HEK293T (cell line): ENCODE data around the gene CDT1.

Source experiments
- CTCF ChIA-PET: fragments of 350-600 bp; formaldehyde crosslinking; extraction: SDS; loops from one replicate; lab custom pipeline; 2021; ENCODE audit warnings: antibody characterized with exemption, inconsistent platforms; lab: Yijun Ruan, JAX
- POLR2A ChIA-PET: fragments of 350-600 bp; formaldehyde crosslinking; extraction: SDS; loops from one replicate; lab custom pipeline; 2020; ENCODE audit warnings: antibody characterized with exemption, inconsistent platforms; lab: Yijun Ruan, JAX
- DNase-seq: peaks from one replicate; pipeline ENCODE4 v3.0.0; 2012; ENCODE audit warnings: mixed read lengths; ENCODE audit errors: extremely low spot score
- ARNT ChIP-seq: fragments of 450-650 bp; IDR thresholded peaks from 2 replicates; pipeline ENCODE4 v1.6.1; 2017; ENCODE audit warnings: mild to moderate bottlenecking
- BHLHE40 ChIP-seq: fragments of 450-650 bp; IDR thresholded peaks from 2 replicates; pipeline ENCODE4 v1.6.1; 2016; ENCODE audit warnings: mild to moderate bottlenecking, moderate library complexity, borderline replicate concordance
- CTBP1 ChIP-seq: fragments of 450-650 bp; IDR thresholded peaks from 2 replicates; pipeline ENCODE4 v1.6.1; 2016; ENCODE audit warnings: borderline replicate concordance
- ELF4 ChIP-seq: fragments of 450-650 bp; IDR thresholded peaks from 2 replicates; pipeline ENCODE4 v1.6.1; 2017; ENCODE audit warnings: antibody characterized with exemption
- FOXA1 ChIP-seq: fragments of 450-650 bp; IDR thresholded peaks from 2 replicates; pipeline ENCODE4 v1.6.1; 2016; ENCODE audit warnings: mild to moderate bottlenecking
- FOXK2 ChIP-seq: fragments of 450-650 bp; IDR thresholded peaks from 2 replicates; pipeline ENCODE4 v1.6.1; 2016; ENCODE audit warnings: mild to moderate bottlenecking
- FOXM1 ChIP-seq: fragments of 450-650 bp; IDR thresholded peaks from 2 replicates; pipeline ENCODE4 v1.6.1; 2017; ENCODE audit warnings: mild to moderate bottlenecking, borderline replicate concordance
- HDGF ChIP-seq: fragments of 450-650 bp; IDR thresholded peaks from 2 replicates; pipeline ENCODE4 v1.6.1; 2017; ENCODE audit warnings: antibody characterized with exemption, borderline replicate concordance
- L3MBTL2 ChIP-seq: fragments of 450-650 bp; conservative IDR thresholded peaks from 2 replicates; pipeline ENCODE4 v1.6.1; 2016; ENCODE audit warnings: mild to moderate bottlenecking
- LEF1 ChIP-seq: fragments of 450-650 bp; IDR thresholded peaks from 2 replicates; pipeline ENCODE4 v1.6.1; 2017; ENCODE audit warnings: mild to moderate bottlenecking, borderline replicate concordance
- NFRKB ChIP-seq: fragments of 450-650 bp; IDR thresholded peaks from 2 replicates; pipeline ENCODE4 v1.6.1; 2016; ENCODE audit warnings: mild to moderate bottlenecking, moderate library complexity
- SP1 ChIP-seq: fragments of 450-650 bp; IDR thresholded peaks from 2 replicates; pipeline ENCODE4 v1.6.1; 2017
- SUZ12 ChIP-seq: fragments of 450-650 bp; IDR thresholded peaks from 2 replicates; pipeline ENCODE4 v1.6.1; 2016; ENCODE audit warnings: mild to moderate bottlenecking
- TARDBP ChIP-seq: fragments of 450-650 bp; IDR thresholded peaks from 2 replicates; pipeline ENCODE4 v1.6.1; 2016
- ZNF384 ChIP-seq: fragments of 450-650 bp; IDR thresholded peaks from 2 replicates; pipeline ENCODE4 v1.6.1; 2016
- TF ChIP-seq, protein P1 (sequence below): fragments of 450-650 bp; IDR thresholded peaks from 2 replicates; pipeline ENCODE4 v1.6.1; 2016

CDT1 gene

DNA sequence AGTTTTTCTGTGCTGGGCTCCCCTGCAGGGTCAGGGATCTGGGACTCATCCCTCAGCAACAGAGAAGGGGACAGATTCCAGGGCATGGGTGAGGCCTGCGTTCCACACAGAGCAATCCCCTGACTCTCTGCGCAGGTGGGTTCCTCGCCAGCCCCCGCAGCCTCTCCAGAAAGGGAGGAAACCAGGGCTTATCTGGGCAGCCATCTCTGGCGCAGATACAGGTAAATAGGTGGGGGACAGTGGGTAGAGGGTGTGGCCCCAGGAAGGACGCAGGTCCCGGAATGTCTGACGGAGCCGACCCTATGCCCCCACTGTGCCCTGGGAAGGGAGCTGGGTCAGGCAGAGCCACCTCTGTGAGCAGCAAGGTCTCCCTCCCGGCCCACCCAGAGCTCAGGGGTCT lies 41.8 kb upstream of the CDT1 start:
- ChIA-PET CTCF (interaction anchor here (1.0 kb wide), 1 partner anchor 24 kb away, joined by 3 read pairs; no protein-coding TSS in a partner anchor), POLR2A (interaction anchor here (1.1 to 1.4 kb wide), 2 partner anchors 9 to 18 kb away, joined by 3 to 4 read pairs; no protein-coding TSS in a partner anchor)
- no peak for DNase-seq
- TF ChIP-seq NFRKB (no peak), ELF4 (no peak), LEF1 (no peak), FOXM1 (no peak), ARNT (no peak), CTBP1 (no peak), BHLHE40 (no peak), HDGF (no peak), FOXK2 (no peak)
- TF ChIP-seq, protein P1, sequence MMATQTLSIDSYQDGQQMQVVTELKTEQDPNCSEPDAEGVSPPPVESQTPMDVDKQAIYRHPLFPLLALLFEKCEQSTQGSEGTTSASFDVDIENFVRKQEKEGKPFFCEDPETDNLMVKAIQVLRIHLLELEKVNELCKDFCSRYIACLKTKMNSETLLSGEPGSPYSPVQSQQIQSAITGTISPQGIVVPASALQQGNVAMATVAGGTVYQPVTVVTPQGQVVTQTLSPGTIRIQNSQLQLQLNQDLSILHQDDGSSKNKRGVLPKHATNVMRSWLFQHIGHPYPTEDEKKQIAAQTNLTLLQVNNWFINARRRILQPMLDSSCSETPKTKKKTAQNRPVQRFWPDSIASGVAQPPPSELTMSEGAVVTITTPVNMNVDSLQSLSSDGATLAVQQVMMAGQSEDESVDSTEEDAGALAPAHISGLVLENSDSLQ = no peak

- ChIA-PET POLR2A (interaction anchor here (1.1 to 1.4 kb wide), 2 partner anchors 9 to 18 kb away, joined by 3 to 4 read pairs; no protein-coding TSS in a partner anchor), CTCF (interaction anchor here (1.0 kb wide), 1 partner anchor 25 kb away, joined by 3 read pairs; no protein-coding TSS in a partner anchor)
These were observed 41.2 kb upstream of the CDT1 start for GRCh38 chr16:88762258-88762870.

DNA sequence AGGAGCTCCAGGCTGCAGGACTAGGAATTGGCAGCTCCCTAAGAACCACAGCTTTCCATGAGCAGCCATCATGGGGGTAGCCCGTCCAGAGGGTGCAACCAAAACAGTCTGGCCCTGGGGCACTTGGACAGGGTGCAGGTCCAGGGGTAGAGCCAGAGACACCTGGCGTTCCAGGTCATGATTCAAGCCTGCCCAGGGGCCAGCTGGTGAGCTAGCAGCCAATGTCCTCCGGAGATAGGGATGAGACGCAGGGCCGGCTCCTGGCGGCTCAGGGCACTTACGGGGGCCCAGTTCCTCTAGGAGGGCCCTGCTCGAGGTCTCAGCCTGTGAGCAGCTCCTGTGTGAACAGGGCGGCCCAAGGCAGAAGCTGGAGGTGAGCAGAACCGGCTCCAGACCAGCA lies 40.6 kb upstream of the CDT1 start:
- no peak for DNase-seq
- POLR2A ChIA-PET = interaction anchor here (1.1 kb wide), 1 partner anchor 8 kb away, joined by 3 read pairs; no protein-coding TSS in a partner anchor
- TF ChIP-seq HDGF (no peak), ARNT (no peak), FOXA1 (no peak), FOXK2 (no peak), SP1 (no peak), SUZ12 (no peak), L3MBTL2 (no peak), FOXM1 (no peak)
- TF ChIP-seq, protein P1 = no peak
- CTCF ChIA-PET = interaction anchor here (1.0 kb wide), 1 partner anchor 25 kb away, joined by 3 read pairs; no protein-coding TSS in a partner anchor

More at GRCh38 chr16:88762258-88762870, 41.2 kb upstream of the CDT1 start:
- DNase-seq = no peak
- TF ChIP-seq LEF1 = no peak

DNA sequence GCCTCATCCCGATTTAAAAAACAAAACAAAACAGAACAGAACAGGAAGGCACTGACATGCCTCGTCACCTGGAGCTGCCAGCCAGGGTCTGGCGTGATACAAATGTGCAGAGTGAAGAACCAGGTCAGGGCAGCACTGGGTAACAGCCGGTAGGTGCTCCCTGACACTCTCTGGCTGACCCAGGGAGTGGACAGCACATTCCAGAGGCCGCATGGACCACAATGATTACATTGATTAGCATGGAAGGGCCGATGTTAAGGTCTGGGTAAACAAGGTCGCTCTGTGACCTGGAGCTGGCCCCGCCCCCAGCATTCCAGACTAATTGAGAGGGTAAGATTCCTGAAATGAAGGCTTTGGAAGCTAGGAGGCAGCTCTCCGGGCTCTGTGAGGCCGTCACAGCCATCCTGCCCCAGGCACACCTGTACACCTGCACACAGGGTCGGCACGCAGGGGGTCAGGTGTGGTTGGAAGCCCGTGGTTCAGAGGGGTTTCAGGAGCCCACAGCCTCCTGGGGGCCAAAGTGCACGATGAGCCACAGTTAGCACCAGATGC lies 40.0 kb upstream of the CDT1 start:
- TF ChIP-seq, protein P1 = no peak
- CTCF ChIA-PET = interaction anchor here (0.9 kb wide), 1 partner anchor 26 kb away, joined by 3 read pairs; no protein-coding TSS in a partner anchor
- POLR2A ChIA-PET = interaction anchor here (0.9 kb wide), 1 partner anchor 9 kb away, joined by 3 read pairs; no protein-coding TSS in a partner anchor
- no peak for DNase-seq

- DNase-seq = no peak
- CTCF ChIA-PET = interaction anchor here (0.9 kb wide), 1 partner anchor 27 kb away, joined by 3 read pairs; no protein-coding TSS in a partner anchor
- no peak for TF ChIP-seq SUZ12
- no peak for TF ChIP-seq TARDBP
- no peak for TF ChIP-seq L3MBTL2
- TF ChIP-seq BHLHE40 = no peak
- no peak for TF ChIP-seq NFRKB
- no peak for TF ChIP-seq HDGF
- TF ChIP-seq FOXA1 = no peak
- TF ChIP-seq SP1 = no peak
- no peak for TF ChIP-seq ZNF384
- TF ChIP-seq ARNT = no peak
- POLR2A ChIA-PET = interaction anchor here (0.9 kb wide), 1 partner anchor 10 kb away, joined by 3 read pairs; no protein-coding TSS in a partner anchor
These were observed 39.5 kb upstream of the CDT1 start for GRCh38 chr16:88764080-88764479.

GRCh38 chr16:88764913-88765349 lies 38.7 kb upstream of the CDT1 start:
- CTCF ChIA-PET = no interaction called here
- TF ChIP-seq ARNT = no peak
- no peak for TF ChIP-seq LEF1
- no peak for TF ChIP-seq NFRKB
- no peak for TF ChIP-seq ELF4
- no peak for TF ChIP-seq FOXK2
- TF ChIP-seq, protein P1 = no peak
- no peak for TF ChIP-seq CTBP1
- TF ChIP-seq BHLHE40 = no peak
- no peak for TF ChIP-seq ZNF384
- TF ChIP-seq L3MBTL2 = no peak
- no peak for TF ChIP-seq FOXM1
- no peak for TF ChIP-seq SP1
- TF ChIP-seq HDGF = no peak
- no peak for TF ChIP-seq SUZ12
- TF ChIP-seq TARDBP = no peak
- no peak for TF ChIP-seq FOXA1
- DNase-seq = no peak
- POLR2A ChIA-PET = no interaction called here
